Spleen (tissue), 11 donors: Measurements from ENCODE around the gene IL1RAPL1. TPM values are rescaled to one million over a fixed set of nuclear protein-coding genes. Genes with fewer than 3 reads are reported as not detected.

ENCODE experiments used
- DNase-seq: peaks from one replicate; pipeline ENCODE4 v3.0.0-alpha.2; 2020
- H3K27ac ChIP-seq, 8 donors: fragments of 200-600 bp; sonication (generic) in 7 of 8; 1 replicate in 4 of 8; 2 replicates in 4 of 8; pipeline versions ENCODE4 v1.5.0 to v1.8.0; 2016 to 2021; ENCODE audit warnings: inconsistent platforms in 4 of 8, mild to moderate bottlenecking in 4 of 8, moderate library complexity in 1 of 8
- H3K27me3 ChIP-seq, 7 donors: fragments of 200-600 bp; sonication (generic) in 6 of 7; replicated peaks in 1 of 7; 1 replicate in 4 of 7; 2 replicates in 3 of 7; pipeline versions ENCODE4 v1.5.0 to v1.8.0; 2016 to 2021; ENCODE audit warnings: inconsistent platforms in 3 of 7, mild to moderate bottlenecking in 1 of 7
- H3K36me3 ChIP-seq, 6 donors: fragments of 200-600 bp; sonication (generic) in 5 of 6; 1 replicate in 4 of 6; 2 replicates in 2 of 6; pipeline versions ENCODE4 v1.5.0 to v1.8.0; 2016 to 2021; ENCODE audit warnings: inconsistent platforms in 2 of 6
- H3K4me1 ChIP-seq, 6 donors: fragments of 200-600 bp; sonication (generic) in 5 of 6; 1 replicate in 3 of 6; 2 replicates in 3 of 6; pipeline versions ENCODE4 v1.5.0 to v1.8.0; 2016 to 2021; ENCODE audit warnings: inconsistent platforms in 3 of 6
- H3K4me3 ChIP-seq, 8 donors: fragments of 200-600 bp; sonication (generic) in 7 of 8; 1 replicate in 4 of 8; 2 replicates in 4 of 8; pipeline versions ENCODE4 v1.5.0 to v1.8.0; 2016 to 2021; ENCODE audit warnings: inconsistent platforms in 4 of 8, mild to moderate bottlenecking in 4 of 8, moderate library complexity in 2 of 8
- H3K9me3 ChIP-seq, 8 donors: fragments of 200-600 bp; sonication (generic) in 7 of 8; 1 replicate in 4 of 8; 2 replicates in 4 of 8; pipeline versions ENCODE4 v1.5.0 to v1.8.0; 2016 to 2021; ENCODE audit warnings: inconsistent platforms in 4 of 8
- POLR2A ChIP-seq, 3 donors: fragments of 450-650 bp; IDR thresholded peaks; one replicate each; pipeline ENCODE4 v1.5.1; 2017; ENCODE audit warnings: antibody characterized with exemption in 3 of 3, mild to moderate bottlenecking in 1 of 3
- POLR2AphosphoS5 ChIP-seq, 3 donors: sonication (generic); formaldehyde crosslinking; IDR thresholded peaks; one replicate each; pipeline ENCODE4 v1.5.1; 2017; ENCODE audit warnings: antibody characterized with exemption in 3 of 3
- WGBS, 5 donors: extraction: QIAGEN DNeasy Blood & Tissue Kit in 3 of 5; methylation state at CpG; one replicate each; pipeline versions ENCODE4 v1.1.5 to v1.1.7; 2013 to 2018; 5-methylcytosine and 5-hydroxymethylcytosine counted together
- intact Hi-C: fragments of 100-400 bp; cut with DNase I; formaldehyde crosslinking; loops from one replicate; pipeline ENCODE4 v1.15.0; 2023; ENCODE audit warnings: low total_unique reads
- polyA plus RNA-seq, 3 donors: library from polyadenylated mRNA; stranded (reverse); fragments of 200-250 nt; gene quantifications; one replicate each; pipeline ENCODE4 v1.2.1, GENCODE V29; 2013
- total RNA-seq, 7 donors: library from RNA; depleted of rRNA in 3 of 7; stranded (reverse); fragments of >200 nt in 3 of 7; fragmentation: NEBNext Ultra II Directional in 4 of 7; extraction: Animal tissue kit (Norgen Biotek cat#: 25700) in 4 of 7; gene quantifications; one replicate each; pipeline versions ENCODE4 v1.1.0 to v1.2.1, GENCODE V29; 2016 to 2021
- TF ChIP-seq, protein P1 (sequence below), 11 experiments: fragments of 200-600 bp in 7 of 11; fragments of 450-650 bp in 4 of 11; sonication (generic) in 4 of 11; IDR thresholded peaks in 8 of 11; conservative IDR thresholded peaks in 3 of 11; 1 replicate in 7 of 11; 2 replicates in 4 of 11; pipeline versions ENCODE4 v1.4.0 to v1.8.0; 2016 to 2021; ENCODE audit warnings: antibody characterized with exemption in 11 of 11, inconsistent platforms in 4 of 11, mild to moderate bottlenecking in 1 of 11
- donor health status: healthy with polysubstance abuse.
- donor health status: DM: no; HTN: no; CAD: no; lungs with moderate emphysema.
- donor health status: DM: no; HTN: no; CAD: no.
- donor health status: Bipolar disorder and iron deficiency.
- donor health status: healthy.
- donor health status: DM: no; HTN: no; CAD: no.
- donor health status: DM: yes; HTN: yes; CAD: no.

The IL1RAPL1 gene
- total and polyA plus RNA-seq, 10 donors, result 0.03 to 0.19 TPM; not detected in 8

- H3K9me3 ChIP-seq, result no peaks in the 10 kb centered on the region
- intact Hi-C loops, result no loop called here
- no peak overlapping the region for H3K4me3 ChIP-seq
- no peaks in the 10 kb centered on the region for H3K4me1 ChIP-seq
- TF ChIP-seq, protein P1, sequence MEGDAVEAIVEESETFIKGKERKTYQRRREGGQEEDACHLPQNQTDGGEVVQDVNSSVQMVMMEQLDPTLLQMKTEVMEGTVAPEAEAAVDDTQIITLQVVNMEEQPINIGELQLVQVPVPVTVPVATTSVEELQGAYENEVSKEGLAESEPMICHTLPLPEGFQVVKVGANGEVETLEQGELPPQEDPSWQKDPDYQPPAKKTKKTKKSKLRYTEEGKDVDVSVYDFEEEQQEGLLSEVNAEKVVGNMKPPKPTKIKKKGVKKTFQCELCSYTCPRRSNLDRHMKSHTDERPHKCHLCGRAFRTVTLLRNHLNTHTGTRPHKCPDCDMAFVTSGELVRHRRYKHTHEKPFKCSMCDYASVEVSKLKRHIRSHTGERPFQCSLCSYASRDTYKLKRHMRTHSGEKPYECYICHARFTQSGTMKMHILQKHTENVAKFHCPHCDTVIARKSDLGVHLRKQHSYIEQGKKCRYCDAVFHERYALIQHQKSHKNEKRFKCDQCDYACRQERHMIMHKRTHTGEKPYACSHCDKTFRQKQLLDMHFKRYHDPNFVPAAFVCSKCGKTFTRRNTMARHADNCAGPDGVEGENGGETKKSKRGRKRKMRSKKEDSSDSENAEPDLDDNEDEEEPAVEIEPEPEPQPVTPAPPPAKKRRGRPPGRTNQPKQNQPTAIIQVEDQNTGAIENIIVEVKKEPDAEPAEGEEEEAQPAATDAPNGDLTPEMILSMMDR (IDR thresholded peaks at IDR 0.05 in 8 of 11, conservative IDR thresholded peaks at IDR 0.05 in 3 of 11), result no peak
- no peak for TF ChIP-seq POLR2A (IDR thresholded peaks at IDR 0.05)
- TF ChIP-seq POLR2AphosphoS5 (IDR thresholded peaks at IDR 0.05), result no peak
- no peaks in the 10 kb centered on the region for H3K27me3 ChIP-seq
- 71 to 82% (median 74%) methylated on average over 3 of the region's 3 CpGs for WGBS, 5 donors
- H3K36me3 ChIP-seq, result no peaks in the 10 kb centered on the region
- DNase-seq, result no peak
- H3K27ac ChIP-seq, result no peak overlapping the region
These were observed 261.5 kb downstream of the IL1RAPL1 start for GRCh38 chrX:28848707-28849106.

DNA sequence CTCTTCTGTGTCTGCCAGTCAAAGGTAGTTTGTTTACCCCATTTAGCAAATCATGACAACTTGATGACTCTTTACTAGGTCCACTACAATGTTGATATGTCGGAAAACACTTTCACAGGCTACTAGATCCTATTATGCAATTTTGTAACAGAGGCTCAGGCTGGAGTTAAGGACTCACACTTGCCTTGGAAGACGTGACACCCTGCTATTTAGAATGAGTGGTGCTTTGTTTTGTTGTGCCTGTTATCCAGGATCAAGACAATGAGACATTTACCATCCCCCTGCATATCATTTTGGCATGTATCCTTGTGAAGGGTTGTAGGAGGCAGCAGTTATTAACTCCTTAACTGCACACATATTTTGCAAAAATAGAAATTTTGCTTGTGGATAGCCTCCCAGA lies 263.7 kb downstream of the IL1RAPL1 start:
- Histone ChIP-seq H3K4me3 (no peak overlapping the region), H3K9me3 (peaks cover 0 to 14% (median 0%) of the 10 kb centered on the region in 8 donors), H3K27ac (no peak overlapping the region), H3K36me3 (no peaks in the 10 kb centered on the region), H3K27me3 (no peaks in the 10 kb centered on the region), H3K4me1 (no peaks in the 10 kb centered on the region)
- DNase-seq, result no peak
- TF ChIP-seq, protein P1 (IDR thresholded peaks at IDR 0.05 in 8 of 11, conservative IDR thresholded peaks at IDR 0.05 in 3 of 11), result no peak
- TF ChIP-seq POLR2A (IDR thresholded peaks at IDR 0.05), result no peak
- no peak for TF ChIP-seq POLR2AphosphoS5 (IDR thresholded peaks at IDR 0.05)
- 38 to 63% (median 57%) methylated on average over 2 of the region's 2 CpGs for WGBS, 5 donors
- intact Hi-C loops, result no loop called here

- no peak overlapping the region for H3K27ac ChIP-seq
- WGBS, 5 donors, result 85 to 100% (median 90%) methylated on average over 1 of the region's 1 CpG
- H3K4me1 ChIP-seq, result no peaks in the 10 kb centered on the region
These were observed 264.6 kb downstream of the IL1RAPL1 start for GRCh38 chrX:28851871-28852270.

GRCh38 chrX:28854637-28855036 lies 267.4 kb downstream of the IL1RAPL1 start:
- H3K36me3 ChIP-seq, result no peaks in the 10 kb centered on the region
- H3K4me3 ChIP-seq, result no peak overlapping the region
- no peaks in the 10 kb centered on the region for H3K4me1 ChIP-seq
- intact Hi-C loops, result no loop called here
- H3K9me3 ChIP-seq, result peaks cover 0 to 15% (median 0%) of the 10 kb centered on the region in 8 donors
- 45 to 86% (median 67%) methylated on average over 1 of the region's 1 CpG for WGBS, 5 donors
- TF ChIP-seq POLR2A (IDR thresholded peaks at IDR 0.05) (no peak), POLR2AphosphoS5 (IDR thresholded peaks at IDR 0.05) (no peak)
- TF ChIP-seq, protein P1 (IDR thresholded peaks at IDR 0.05 in 8 of 11, conservative IDR thresholded peaks at IDR 0.05 in 3 of 11), result no peak
- H3K27me3 ChIP-seq, result no peaks in the 10 kb centered on the region
- no peak overlapping the region for H3K27ac ChIP-seq
- no peak for DNase-seq

More at GRCh38 chrX:28851871-28852270, 264.6 kb downstream of the IL1RAPL1 start:
- Histone ChIP-seq H3K36me3 (no peaks in the 10 kb centered on the region), H3K4me3 (no peak overlapping the region), H3K27me3 (no peaks in the 10 kb centered on the region), H3K9me3 (peaks cover 0 to 15% (median 0%) of the 10 kb centered on the region in 8 donors)
- DNase-seq, result no peak
- intact Hi-C loops, result no loop called here
- TF ChIP-seq POLR2AphosphoS5 (IDR thresholded peaks at IDR 0.05), result no peak
- TF ChIP-seq, protein P1 (IDR thresholded peaks at IDR 0.05 in 8 of 11, conservative IDR thresholded peaks at IDR 0.05 in 3 of 11), result no peak
- TF ChIP-seq POLR2A (IDR thresholded peaks at IDR 0.05), result no peak
